AG10803 (cell line): Measurements from ENCODE around the gene BSX.

ENCODE experiments used
- DNase-seq: peaks from one replicate; pipeline ENCODE4 v3.0.0; 2010; ENCODE audit warnings: low read depth
- H3K4me3 ChIP-seq: 2 replicates; pipeline ENCODE4 v1.5.1; 2011; ENCODE audit warnings: mild to moderate bottlenecking, low read length, control low read depth
- CTCF ChIP-seq: conservative IDR thresholded peaks from 2 replicates; pipeline ENCODE4 v1.5.1; 2011; ENCODE audit warnings: mild to moderate bottlenecking, low read length, control low read depth, inconsistent platforms

BSX gene

GRCh38 chr11:122981388-122982264 lies at the start of gene BSX:
Gene BSX (minus strand): TSS chr11:122981834. CDS start chr11:122981671, 163 bp downstream.
- DNase-seq = peak; percentile 25
- no peak for TF ChIP-seq CTCF
- no peak within 1 kb of the TSS for H3K4me3 ChIP-seq

DNA sequence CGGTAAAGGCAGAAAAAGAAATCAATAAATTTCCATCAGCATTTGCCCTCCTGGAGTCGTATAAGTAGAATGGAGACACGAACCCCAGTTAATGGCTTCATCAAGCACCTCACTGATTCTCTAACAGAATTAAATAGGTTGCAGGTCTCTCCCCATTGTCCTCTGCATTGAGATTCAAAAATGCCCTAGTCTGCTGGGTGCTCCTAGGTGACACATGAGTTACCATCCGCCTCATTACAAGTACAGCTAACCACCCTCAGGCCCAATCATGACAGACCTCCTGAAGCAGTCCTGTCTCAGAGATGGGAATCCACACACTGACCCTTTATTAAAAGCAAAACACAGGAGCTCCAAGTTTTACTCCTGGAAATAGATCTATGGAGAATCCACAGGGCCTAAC lies 48.9 kb upstream of the BSX start:
- no peak for TF ChIP-seq CTCF
- no peak overlapping the region for H3K4me3 ChIP-seq
- no peak for DNase-seq

DNA sequence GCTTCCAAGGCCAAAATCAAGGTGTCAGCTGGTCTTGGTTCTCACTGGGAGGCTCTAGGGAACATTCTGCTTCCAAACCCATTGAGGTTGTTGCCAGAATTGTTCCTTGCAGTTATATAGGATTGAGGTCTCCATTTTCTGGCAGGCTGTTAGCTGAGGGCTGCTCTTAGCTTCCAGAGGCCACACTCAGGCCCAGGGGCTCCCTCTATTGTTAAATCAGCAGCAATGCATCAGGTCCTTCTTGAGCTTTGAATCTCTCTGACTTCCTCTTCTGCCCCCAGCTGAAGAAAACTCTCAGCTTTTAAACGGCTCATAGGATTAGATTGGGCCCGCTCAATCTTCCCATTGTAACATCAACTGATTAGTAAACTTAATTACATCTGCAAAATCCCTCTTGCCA lies 39.3 kb upstream of the BSX start:
- DNase-seq = peak; percentile 56
- H3K4me3 ChIP-seq = no peak overlapping the region
- peak; percentile 82 for TF ChIP-seq CTCF

DNA sequence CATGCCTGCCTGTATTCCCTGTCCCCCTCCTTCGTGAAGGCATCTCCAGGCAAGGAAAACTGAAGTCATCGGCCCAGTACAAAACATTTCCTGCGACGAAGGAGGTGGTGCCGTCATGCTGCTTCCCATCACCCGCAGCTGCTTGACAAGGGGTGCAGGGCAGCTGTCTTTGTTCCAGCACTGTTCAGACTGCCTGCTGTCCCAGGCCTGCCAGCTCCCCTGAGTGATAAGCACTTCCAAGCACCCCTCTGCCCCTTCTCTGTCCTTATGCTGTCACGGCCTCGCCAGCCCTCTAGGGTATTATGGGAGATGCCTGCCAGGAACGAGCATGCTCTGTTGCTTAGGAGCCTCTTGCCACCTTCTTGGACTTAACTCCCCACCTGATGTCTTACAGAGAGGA lies 37.1 kb upstream of the BSX start:
- no peak for DNase-seq
- no peak for TF ChIP-seq CTCF
- no peak overlapping the region for H3K4me3 ChIP-seq

GRCh38 chr11:123011510-123011909 lies 29.9 kb upstream of the BSX start:
- no peak for TF ChIP-seq CTCF
- no peak for DNase-seq

DNA sequence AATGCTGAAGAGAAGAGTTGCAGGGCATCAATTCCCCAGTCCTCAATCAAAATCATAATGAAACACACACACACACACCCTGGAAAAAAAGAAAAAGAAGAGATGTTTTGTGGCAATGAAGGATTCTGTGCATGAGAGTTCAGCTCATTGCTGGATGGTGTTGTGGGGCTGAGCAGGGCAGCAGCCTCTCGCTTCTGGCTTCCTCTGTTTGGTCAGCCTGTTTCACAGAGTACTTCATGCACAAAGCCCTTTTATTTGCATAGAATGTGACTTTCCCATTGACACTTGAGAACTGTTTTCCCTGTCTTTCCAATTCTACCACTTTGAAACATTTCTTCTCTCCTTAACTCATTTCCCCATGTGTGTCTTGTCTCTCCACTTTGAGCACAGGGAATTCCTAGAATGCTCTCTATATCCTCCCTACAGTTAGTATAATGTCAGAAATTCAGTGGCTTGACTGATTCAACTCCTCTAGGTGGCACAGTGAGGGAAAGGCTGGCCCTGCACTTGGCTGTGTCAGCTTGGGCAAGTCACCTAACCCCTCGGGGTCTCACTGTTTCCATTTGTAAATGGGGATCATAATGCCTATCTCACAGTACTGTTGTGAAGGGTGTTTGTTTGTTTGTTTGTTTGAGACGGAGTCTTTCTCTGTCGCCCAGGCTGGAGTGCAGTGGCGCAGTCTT lies 25.4 kb upstream of the BSX start:
- no peak for TF ChIP-seq CTCF
- no peak overlapping the region for H3K4me3 ChIP-seq
- DNase-seq = no peak

More at GRCh38 chr11:123011510-123011909, 29.9 kb upstream of the BSX start:
- H3K4me3 ChIP-seq = no peak overlapping the region
